GM08714 (cell line): ENCODE results near the gene NLGN4Y.

Experiments
- H3K4me3 ChIP-seq: fragments of 200-500 bp; sonication (Bioruptor generic); 2 replicates; pipeline ENCODE4 v1.5.1; 2014; ENCODE audit warnings: mild to moderate bottlenecking, low read length, inconsistent platforms
- ZNF274 ChIP-seq: IDR thresholded peaks from 2 replicates; pipeline ENCODE4 v1.6.1; 2012; ENCODE audit warnings: mild to moderate bottlenecking, low read depth, low read length

NLGN4Y gene

GRCh38 chrY:14778208-14778607 is 253.9 kb downstream of the NLGN4Y start:
- no peak for TF ChIP-seq ZNF274
- H3K4me3 ChIP-seq = no peak overlapping the region

GRCh38 chrY:14793104-14793503 is 268.8 kb downstream of the NLGN4Y start:
- no peak for TF ChIP-seq ZNF274
- no peak overlapping the region for H3K4me3 ChIP-seq

- no peak for TF ChIP-seq ZNF274
- no peak overlapping the region for H3K4me3 ChIP-seq
Observed at GRCh38 chrY:14793674-14794073, 269.3 kb downstream of the NLGN4Y start.

GRCh38 chrY:14798010-14798409 is 273.7 kb downstream of the NLGN4Y start:
- TF ChIP-seq ZNF274 = no peak
- no peak overlapping the region for H3K4me3 ChIP-seq

GRCh38 chrY:14801096-14801495 is 276.8 kb downstream of the NLGN4Y start:
- no peak for TF ChIP-seq ZNF274
- no peak overlapping the region for H3K4me3 ChIP-seq

GRCh38 chrY:14802125-14802524 is 277.8 kb downstream of the NLGN4Y start:
- H3K4me3 ChIP-seq = no peak overlapping the region
- no peak for TF ChIP-seq ZNF274

GRCh38 chrY:14804041-14804440 is 279.7 kb downstream of the NLGN4Y start:
- no peak for TF ChIP-seq ZNF274
- no peak overlapping the region for H3K4me3 ChIP-seq

- H3K4me3 ChIP-seq = no peak overlapping the region
- TF ChIP-seq ZNF274 = no peak
Observed at GRCh38 chrY:14818452-14818851, 294.1 kb downstream of the NLGN4Y start.

- no peak for TF ChIP-seq ZNF274
- H3K4me3 ChIP-seq = no peak overlapping the region
Observed at GRCh38 chrY:14822201-14822600, 297.9 kb downstream of the NLGN4Y start.

GRCh38 chrY:14822906-14823305 is 298.6 kb downstream of the NLGN4Y start:
- no peak for TF ChIP-seq ZNF274
- no peak overlapping the region for H3K4me3 ChIP-seq

GRCh38 chrY:14824583-14824982 is 300.3 kb downstream of the NLGN4Y start:
- H3K4me3 ChIP-seq = no peak overlapping the region
- TF ChIP-seq ZNF274 = no peak

GRCh38 chrY:14825728-14826127 is 301.4 kb downstream of the NLGN4Y start:
- H3K4me3 ChIP-seq = no peak overlapping the region
- TF ChIP-seq ZNF274 = no peak

GRCh38 chrY:14828531-14828930 is 304.2 kb downstream of the NLGN4Y start:
- no peak overlapping the region for H3K4me3 ChIP-seq

GRCh38 chrY:14829366-14829885 is 305.1 kb downstream of the NLGN4Y start:
- H3K4me3 ChIP-seq = no peak overlapping the region

More at GRCh38 chrY:14828531-14828930, 304.2 kb downstream of the NLGN4Y start:
- no peak for TF ChIP-seq ZNF274

GRCh38 chrY:14834103-14835060 is 310.1 kb downstream of the NLGN4Y start:
- no peak overlapping the region for H3K4me3 ChIP-seq
- no peak for TF ChIP-seq ZNF274

More at GRCh38 chrY:14829366-14829885, 305.1 kb downstream of the NLGN4Y start:
- no peak for TF ChIP-seq ZNF274
